T-helper 1 cell treated with Interleukin-12 subunit alpha and Interleukin-12 subunit beta and Interleukin-4 antibody, amounts not matched to agents 30 μg/mL and 1 μg/mL, for 36 hours (primary cell): ENCODE measurements around the gene PHF3.
"Not testable (repeated sequence)": the region's sequence is repeated elsewhere in the genome, so short reads cannot be mapped to it uniquely, and the experiment has no call there.

Experiments used
- H3K27ac Mint-ChIP-seq: one replicate; pipeline ENCODE4 v1.8.0; 2021; ENCODE audit warnings: mild to moderate bottlenecking, mixed read lengths
- H3K27me3 Mint-ChIP-seq: one replicate; pipeline ENCODE4 v1.8.0; 2021; ENCODE audit warnings: low read depth, mixed read lengths
- H3K36me3 Mint-ChIP-seq: one replicate; pipeline ENCODE4 v1.8.0; 2021; ENCODE audit warnings: low read depth, mixed read lengths
- H3K4me1 Mint-ChIP-seq: one replicate; pipeline ENCODE4 v1.8.0; 2021; ENCODE audit warnings: low read depth, mixed read lengths
- H3K4me3 Mint-ChIP-seq: one replicate; pipeline ENCODE4 v1.8.0; 2021; ENCODE audit warnings: mild to moderate bottlenecking, moderate library complexity, mixed read lengths
- H3K9me3 Mint-ChIP-seq: one replicate; pipeline ENCODE4 v1.8.0; 2021; ENCODE audit warnings: mixed read lengths

PHF3 gene

DNA sequence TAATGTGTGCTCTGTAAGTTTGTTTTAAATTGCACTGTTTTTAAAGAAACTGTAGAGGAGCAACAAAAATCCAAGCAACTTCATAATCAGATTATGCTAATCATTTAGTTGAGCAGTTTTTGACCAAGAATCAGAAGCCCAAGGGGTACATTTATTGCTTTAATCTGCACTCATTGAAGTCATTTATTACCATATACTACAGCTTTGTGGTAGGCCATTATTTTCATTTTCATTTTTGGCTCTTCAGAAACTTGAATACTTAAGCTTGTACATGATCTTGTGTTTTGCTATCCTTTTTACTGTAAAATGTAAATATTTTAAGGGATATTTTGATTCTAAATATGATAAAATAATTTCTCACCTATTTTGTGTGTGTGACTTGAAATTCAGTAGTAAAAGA is 78.5 kb downstream of the PHF3 start:
- no peak overlapping the region for H3K4me3 Mint-ChIP-seq
- peaks cover 4% of the 10 kb centered on the region for H3K4me1 Mint-ChIP-seq
- H3K9me3 Mint-ChIP-seq: no peaks in the 10 kb centered on the region
- H3K27ac Mint-ChIP-seq: no peak overlapping the region
- H3K27me3 Mint-ChIP-seq: no peaks in the 10 kb centered on the region
- H3K36me3 Mint-ChIP-seq: peaks cover 38% of the 10 kb centered on the region

DNA sequence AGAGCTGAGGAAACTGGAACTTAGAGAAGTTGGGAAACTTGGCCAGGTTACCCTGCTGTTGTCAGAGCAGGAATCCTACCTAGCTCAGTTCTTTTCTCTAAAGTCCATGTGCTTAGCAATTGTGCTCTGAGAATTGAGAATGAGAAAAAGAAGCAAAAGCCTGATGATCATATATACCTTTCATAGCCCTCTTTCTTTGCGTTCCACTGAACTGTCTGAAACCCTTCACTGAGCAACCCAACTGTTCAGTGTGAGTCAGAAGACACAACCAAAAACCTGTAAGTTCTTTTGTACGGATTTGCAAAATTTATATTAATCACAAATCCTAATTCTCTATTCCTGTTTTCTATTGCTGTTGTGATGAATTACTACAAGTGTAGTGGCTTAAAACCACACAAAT is 80.6 kb downstream of the PHF3 start:
- H3K27ac Mint-ChIP-seq: no peak overlapping the region
- no peaks in the 10 kb centered on the region for H3K9me3 Mint-ChIP-seq
- H3K36me3 Mint-ChIP-seq: peaks cover 23% of the 10 kb centered on the region
- no peaks in the 10 kb centered on the region for H3K27me3 Mint-ChIP-seq
- H3K4me3 Mint-ChIP-seq: no peak overlapping the region
- H3K4me1 Mint-ChIP-seq: peaks cover 4% of the 10 kb centered on the region

DNA sequence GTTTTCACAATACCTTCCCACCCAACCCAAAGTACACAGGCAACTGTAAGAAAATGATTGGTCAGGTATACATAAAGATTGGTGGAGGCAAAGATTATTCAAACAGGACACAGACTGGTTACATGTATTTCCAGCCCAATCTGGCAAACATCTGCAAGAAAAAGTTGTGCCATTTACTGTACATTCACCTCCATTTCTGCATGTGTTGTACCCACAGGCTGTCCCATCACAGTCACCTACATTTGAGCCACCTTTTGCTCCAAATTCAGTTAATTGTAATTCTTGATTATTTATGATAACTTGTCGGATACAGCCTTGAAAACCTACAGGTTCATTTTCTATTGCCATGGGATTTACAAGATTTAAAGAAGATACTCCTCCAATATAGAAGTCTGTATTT is 85.6 kb downstream of the PHF3 start:
- H3K4me3 Mint-ChIP-seq: no peak overlapping the region
- no peaks in the 10 kb centered on the region for H3K4me1 Mint-ChIP-seq
- no peak overlapping the region for H3K27ac Mint-ChIP-seq
- H3K27me3 Mint-ChIP-seq: no peaks in the 10 kb centered on the region
- no peaks in the 10 kb centered on the region for H3K9me3 Mint-ChIP-seq
- H3K36me3 Mint-ChIP-seq: no peaks in the 10 kb centered on the region

DNA sequence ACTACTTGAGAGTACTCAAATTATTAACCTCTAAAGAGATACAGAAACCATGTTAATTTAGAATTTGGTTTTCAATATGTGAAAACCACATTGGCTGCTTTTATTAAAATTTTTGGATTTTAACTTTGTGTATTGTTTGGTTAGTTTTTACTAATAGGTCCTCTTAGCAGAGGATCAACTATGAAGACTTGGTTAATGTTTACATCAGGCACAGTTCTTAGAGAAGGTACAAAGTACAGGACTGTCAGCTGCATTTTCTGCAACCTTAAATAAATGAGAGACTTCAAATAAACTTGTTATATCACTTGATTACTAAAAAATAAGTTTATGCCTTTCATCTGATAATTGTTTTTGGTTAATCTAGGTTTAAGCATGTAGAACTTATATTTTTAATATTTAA is 89.1 kb downstream of the PHF3 start:
- H3K27me3 Mint-ChIP-seq: no peaks in the 10 kb centered on the region
- no peaks in the 10 kb centered on the region for H3K9me3 Mint-ChIP-seq
- H3K4me3 Mint-ChIP-seq: no peak overlapping the region
- H3K36me3 Mint-ChIP-seq: no peaks in the 10 kb centered on the region
- no peaks in the 10 kb centered on the region for H3K4me1 Mint-ChIP-seq
- H3K27ac Mint-ChIP-seq: no peak overlapping the region

DNA sequence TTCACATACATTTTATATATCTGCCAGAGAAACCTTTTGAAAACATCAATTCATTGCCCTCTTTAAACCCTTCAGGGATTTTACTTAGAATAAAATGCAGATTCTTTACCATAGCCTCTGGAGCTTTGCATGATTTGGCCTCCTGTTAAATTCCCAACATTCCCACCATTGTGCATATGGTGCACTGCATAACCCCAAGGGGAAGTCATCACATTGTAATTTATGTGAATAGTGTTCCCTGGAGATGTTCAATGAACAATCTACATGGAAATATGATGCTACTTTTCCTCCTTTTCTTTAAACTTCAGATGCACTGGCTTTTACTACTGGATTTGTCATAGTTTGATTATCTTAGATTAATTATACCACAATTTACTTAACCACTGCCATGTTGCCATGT is 94.7 kb downstream of the PHF3 start:
- H3K4me3 Mint-ChIP-seq: no peak overlapping the region
- H3K4me1 Mint-ChIP-seq: no peaks in the 10 kb centered on the region
- no peaks in the 10 kb centered on the region for H3K27me3 Mint-ChIP-seq
- H3K27ac Mint-ChIP-seq: no peak overlapping the region
- peaks cover 2% of the 10 kb centered on the region for H3K36me3 Mint-ChIP-seq
- no peaks in the 10 kb centered on the region for H3K9me3 Mint-ChIP-seq

DNA sequence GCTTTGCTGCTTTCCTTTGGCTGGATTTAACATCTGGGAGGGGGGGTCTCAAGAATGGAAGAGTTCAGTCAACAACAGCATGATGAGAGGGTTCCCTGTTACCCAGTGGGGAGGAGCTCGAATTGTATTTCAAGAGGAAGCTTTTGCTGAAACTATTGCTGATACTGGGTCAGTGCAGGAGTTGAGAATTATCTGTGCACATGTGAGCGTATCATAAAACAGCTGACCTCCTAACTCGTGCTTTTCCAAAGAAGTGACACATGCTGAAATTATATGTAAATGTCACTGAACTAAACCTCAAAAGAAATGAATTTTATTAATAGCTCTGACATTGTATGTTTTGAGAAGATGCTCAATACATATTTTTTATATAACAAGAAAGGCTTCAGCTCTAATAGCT is 96.3 kb downstream of the PHF3 start:
- no peaks in the 10 kb centered on the region for H3K27me3 Mint-ChIP-seq
- no peak overlapping the region for H3K27ac Mint-ChIP-seq
- no peaks in the 10 kb centered on the region for H3K9me3 Mint-ChIP-seq
- H3K4me1 Mint-ChIP-seq: no peaks in the 10 kb centered on the region
- H3K4me3 Mint-ChIP-seq: no peak overlapping the region
- H3K36me3 Mint-ChIP-seq: peaks cover 2% of the 10 kb centered on the region

DNA sequence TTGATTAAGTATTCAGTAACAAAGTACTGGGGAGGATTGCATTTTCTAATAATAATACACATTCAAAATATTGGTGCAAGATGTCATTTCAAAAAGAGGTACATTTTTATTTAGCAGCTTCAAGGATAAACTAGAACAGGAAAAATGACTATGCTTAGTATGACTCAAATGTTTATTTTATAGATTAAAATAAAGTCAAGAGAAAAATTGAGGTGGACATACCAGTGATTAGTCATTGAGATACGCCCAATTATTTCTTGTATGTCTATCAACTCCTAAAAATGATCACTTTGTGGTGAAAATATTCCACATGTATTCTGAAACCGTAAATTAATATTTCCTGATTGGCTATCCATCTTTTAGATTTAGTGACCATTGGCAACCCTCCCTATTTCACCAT is 96.7 kb downstream of the PHF3 start:
- H3K4me1 Mint-ChIP-seq: no peaks in the 10 kb centered on the region
- no peaks in the 10 kb centered on the region for H3K9me3 Mint-ChIP-seq
- H3K36me3 Mint-ChIP-seq: peaks cover 2% of the 10 kb centered on the region
- H3K27ac Mint-ChIP-seq: no peak overlapping the region
- no peaks in the 10 kb centered on the region for H3K27me3 Mint-ChIP-seq
- no peak overlapping the region for H3K4me3 Mint-ChIP-seq

DNA sequence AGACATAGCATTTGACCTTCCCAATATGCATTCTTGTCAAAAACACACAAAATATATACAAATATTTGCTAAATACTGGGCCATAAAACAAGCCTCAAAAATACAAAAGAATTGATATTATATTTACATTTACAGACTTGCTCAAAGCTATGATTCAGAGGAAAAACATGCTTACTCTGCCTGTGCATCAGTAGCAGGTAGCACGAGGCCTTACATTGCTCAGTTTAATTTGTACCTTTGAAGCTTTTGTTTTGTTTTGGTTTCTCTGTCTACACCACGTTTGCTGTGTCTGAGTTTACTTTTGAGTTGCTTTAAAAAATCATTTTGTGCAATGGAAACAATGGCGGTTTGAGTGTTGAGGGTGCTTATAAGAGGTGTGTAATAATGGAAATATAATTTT is 99.3 kb downstream of the PHF3 start:
- H3K4me3 Mint-ChIP-seq: no peak overlapping the region
- peaks cover 2% of the 10 kb centered on the region for H3K36me3 Mint-ChIP-seq
- H3K4me1 Mint-ChIP-seq: no peaks in the 10 kb centered on the region
- no peaks in the 10 kb centered on the region for H3K27me3 Mint-ChIP-seq
- H3K9me3 Mint-ChIP-seq: no peaks in the 10 kb centered on the region
- H3K27ac Mint-ChIP-seq: no peak overlapping the region

DNA sequence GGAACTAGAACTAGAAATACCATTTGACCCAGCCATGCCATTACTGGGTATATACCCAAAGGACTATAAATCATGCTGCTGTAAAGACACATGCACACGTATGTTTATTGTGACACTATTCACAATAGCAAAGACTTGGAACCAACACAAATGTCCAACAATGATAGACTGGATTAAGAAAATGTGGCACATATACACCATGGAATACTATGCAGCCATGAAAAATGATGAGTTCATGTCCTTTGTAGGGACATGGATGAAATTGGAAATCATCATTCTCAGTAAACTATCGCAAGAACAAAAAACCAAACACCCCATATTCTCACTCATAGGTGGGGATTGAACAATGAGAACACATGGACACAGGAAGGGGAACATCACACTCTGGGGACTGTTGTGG is 102.6 kb downstream of the PHF3 start:
- H3K36me3 Mint-ChIP-seq, H3K27me3 Mint-ChIP-seq, H3K27ac Mint-ChIP-seq, H3K9me3 Mint-ChIP-seq, H3K4me1 Mint-ChIP-seq, H3K4me3 Mint-ChIP-seq: not testable (repeated sequence)

DNA sequence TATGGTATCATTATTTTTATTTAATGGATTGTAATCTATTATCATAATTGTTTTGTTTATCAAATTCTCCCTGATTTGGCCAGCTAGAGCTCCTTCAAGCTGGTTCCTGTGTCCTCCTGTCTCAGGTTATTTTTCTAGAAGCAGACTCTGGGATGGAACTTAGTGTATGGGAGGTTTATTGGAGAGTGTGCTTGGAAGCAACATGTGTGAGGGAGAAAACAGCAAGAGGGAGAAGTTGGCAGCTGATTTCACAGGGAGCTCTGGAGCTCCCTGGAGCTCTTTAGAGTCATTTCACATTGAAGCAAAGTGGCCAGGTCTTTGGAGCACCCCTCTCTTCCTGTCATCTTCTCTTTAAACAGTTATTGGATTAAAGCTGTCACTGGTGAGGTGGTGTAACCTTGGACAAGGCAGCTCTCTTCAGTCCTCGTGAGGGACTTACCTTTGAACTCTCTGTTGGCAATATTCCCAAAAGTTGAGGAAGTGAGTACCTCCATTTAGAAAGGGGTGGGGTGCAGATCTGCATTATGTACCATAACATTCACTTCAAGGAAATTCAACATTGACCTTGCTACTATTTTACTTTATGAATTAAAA is 103.6 kb downstream of the PHF3 start:
- H3K27ac Mint-ChIP-seq: no peak overlapping the region
- no peaks in the 10 kb centered on the region for H3K9me3 Mint-ChIP-seq
- H3K36me3 Mint-ChIP-seq: peaks cover 2% of the 10 kb centered on the region

DNA sequence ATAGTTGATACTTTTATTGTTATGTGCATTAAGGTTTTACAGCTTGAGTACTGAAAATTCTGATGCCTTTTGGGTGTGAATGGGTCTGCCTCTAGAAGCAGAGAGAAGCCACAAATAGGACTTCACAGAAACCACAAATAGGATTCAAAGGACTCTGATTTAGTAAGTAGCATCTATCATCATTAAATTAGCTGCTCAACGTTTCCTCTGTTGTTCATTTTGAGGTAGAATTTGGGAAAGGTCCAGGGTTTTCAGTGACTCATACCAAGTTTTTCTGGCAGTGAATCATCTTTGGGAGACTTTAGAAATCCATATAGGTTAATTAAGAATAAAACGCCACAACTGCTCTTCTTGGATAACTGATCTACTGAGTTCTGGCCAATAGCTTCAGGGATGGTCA is 105.1 kb downstream of the PHF3 start:
- Mint-ChIP-seq H3K36me3 (no peaks in the 10 kb centered on the region), H3K4me3 (no peak overlapping the region), H3K9me3 (no peaks in the 10 kb centered on the region), H3K27me3 (no peaks in the 10 kb centered on the region), H3K27ac (no peak overlapping the region), H3K4me1 (no peaks in the 10 kb centered on the region)

More for the DNA sequence above, 103.6 kb downstream of the PHF3 start:
- no peaks in the 10 kb centered on the region for H3K4me1 Mint-ChIP-seq
- H3K27me3 Mint-ChIP-seq: no peaks in the 10 kb centered on the region
- H3K4me3 Mint-ChIP-seq: no peak overlapping the region

DNA sequence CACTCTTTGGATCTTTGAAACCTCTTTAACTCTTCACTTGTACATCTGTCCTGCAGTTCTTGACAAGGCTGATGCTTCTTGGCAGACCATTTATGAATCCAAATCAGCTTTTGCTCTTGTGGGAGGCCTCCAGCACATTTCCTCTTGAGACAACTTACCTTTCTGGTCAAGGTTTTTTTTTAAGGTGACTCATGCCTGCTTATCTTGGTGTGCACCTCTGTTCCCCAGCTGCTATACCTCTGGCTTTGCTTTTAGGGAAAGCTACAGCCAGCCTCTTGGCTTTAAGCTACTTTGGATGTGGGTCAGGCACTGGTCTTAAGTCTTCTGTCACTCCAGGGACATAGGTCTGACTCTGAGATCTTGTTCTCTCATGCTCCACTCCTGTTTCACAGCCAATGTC is 106.5 kb downstream of the PHF3 start:
- Mint-ChIP-seq H3K4me1 (no peaks in the 10 kb centered on the region), H3K4me3 (no peak overlapping the region), H3K36me3 (no peaks in the 10 kb centered on the region), H3K27ac (no peak overlapping the region), H3K27me3 (no peaks in the 10 kb centered on the region), H3K9me3 (no peaks in the 10 kb centered on the region)

DNA sequence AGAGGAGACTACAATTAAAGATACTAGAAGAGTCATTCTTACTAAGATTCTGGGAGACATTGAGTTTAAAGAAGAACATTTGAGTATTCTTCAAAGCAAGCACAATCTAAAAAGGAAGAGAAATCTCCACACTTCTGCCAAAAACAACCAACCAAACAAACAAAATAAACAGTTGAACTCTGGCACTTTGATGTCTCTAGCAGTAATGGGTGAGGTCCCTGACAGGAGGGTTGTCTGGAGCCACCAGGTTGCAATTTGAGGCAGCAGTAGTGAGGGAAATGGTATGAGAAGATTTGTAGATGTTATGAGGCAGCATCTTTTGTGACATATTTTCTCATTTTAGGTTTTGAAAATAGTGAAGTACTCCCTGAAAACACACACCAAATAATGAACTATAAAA is 108.1 kb downstream of the PHF3 start:
- Mint-ChIP-seq H3K27me3 (peaks cover 7% of the 10 kb centered on the region), H3K36me3 (no peaks in the 10 kb centered on the region), H3K4me1 (no peaks in the 10 kb centered on the region), H3K4me3 (no peak overlapping the region), H3K9me3 (peaks cover 6% of the 10 kb centered on the region), H3K27ac (no peak overlapping the region)

DNA sequence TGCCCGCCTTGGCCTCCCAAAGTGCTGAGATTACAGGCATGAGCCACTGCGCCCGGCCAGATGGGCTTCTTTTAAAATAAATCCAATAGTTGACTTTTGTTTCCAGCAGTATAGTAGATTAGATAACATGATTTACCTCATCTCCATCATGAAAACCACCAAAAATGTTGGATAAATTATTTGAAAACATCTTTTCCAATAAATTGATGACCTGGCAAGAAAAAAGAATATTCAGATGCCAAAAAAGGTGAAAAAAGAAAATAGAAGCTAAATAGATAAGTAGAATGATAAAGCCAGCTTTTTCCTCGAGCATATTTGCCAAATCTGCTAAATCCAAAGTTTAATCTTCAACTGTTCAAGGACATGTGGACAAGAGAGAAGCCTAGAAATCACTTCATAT is 109.2 kb downstream of the PHF3 start:
- Mint-ChIP-seq H3K36me3 (no peaks in the 10 kb centered on the region), H3K9me3 (peaks cover 6% of the 10 kb centered on the region), H3K4me3 (no peak overlapping the region), H3K27me3 (peaks cover 7% of the 10 kb centered on the region), H3K4me1 (no peaks in the 10 kb centered on the region), H3K27ac (no peak overlapping the region)

DNA sequence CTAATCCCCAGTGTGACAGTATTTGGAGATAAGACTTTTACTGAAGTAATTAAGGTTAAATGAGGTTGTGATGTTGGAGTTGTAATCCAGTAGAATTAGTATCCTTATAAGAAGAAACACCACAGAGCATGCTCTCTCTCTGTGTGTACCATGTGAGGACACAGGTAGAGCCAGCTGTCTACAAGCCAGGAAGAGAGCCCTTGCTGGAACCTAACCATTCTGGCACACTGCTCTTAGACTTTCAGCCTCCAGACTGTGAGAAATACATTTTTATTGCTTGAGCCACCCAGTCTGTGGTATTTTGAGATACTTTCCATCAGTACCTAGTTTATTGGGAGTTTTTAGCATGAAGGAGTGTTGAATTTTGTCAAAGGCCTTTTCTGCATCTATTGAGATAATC is 110.2 kb downstream of the PHF3 start:
- Mint-ChIP-seq H3K4me1 (no peaks in the 10 kb centered on the region), H3K27ac (no peak overlapping the region), H3K36me3 (no peaks in the 10 kb centered on the region), H3K4me3 (no peak overlapping the region), H3K27me3 (peaks cover 7% of the 10 kb centered on the region), H3K9me3 (peaks cover 6% of the 10 kb centered on the region)

DNA sequence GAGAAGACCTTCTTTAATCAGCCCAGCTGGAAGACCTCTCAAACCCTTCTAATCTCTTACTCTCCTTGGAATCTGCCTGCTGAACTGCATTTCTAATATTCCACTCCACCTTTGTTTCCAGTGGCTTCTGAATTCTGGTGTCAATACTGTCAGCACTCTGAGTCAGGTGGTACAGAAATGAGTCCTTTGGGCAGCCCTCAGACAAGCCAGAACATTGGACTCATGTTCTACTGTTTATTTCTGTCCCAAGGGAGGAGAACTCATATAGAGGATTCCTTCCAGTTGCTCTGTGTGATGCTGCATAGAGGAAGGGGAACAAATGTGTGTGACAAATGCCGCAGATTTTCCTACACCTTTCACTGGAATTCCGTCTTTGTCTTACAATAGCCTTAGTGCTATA is 114.8 kb downstream of the PHF3 start:
- H3K4me1 Mint-ChIP-seq: no peaks in the 10 kb centered on the region
- H3K36me3 Mint-ChIP-seq: no peaks in the 10 kb centered on the region
- peaks cover 7% of the 10 kb centered on the region for H3K27me3 Mint-ChIP-seq
- peaks cover 11% of the 10 kb centered on the region for H3K9me3 Mint-ChIP-seq
- no peak overlapping the region for H3K4me3 Mint-ChIP-seq
- no peak overlapping the region for H3K27ac Mint-ChIP-seq
